SKM-1 (cell line): Measurements from ENCODE around the gene DNPH1.

Source experiments
- DNase-seq: peaks from one replicate; lab custom pipeline; 2025; ENCODE audit not compliant: unreplicated experiment; lab: John Stamatoyannopoulos, UW

Gene DNPH1

DNA sequence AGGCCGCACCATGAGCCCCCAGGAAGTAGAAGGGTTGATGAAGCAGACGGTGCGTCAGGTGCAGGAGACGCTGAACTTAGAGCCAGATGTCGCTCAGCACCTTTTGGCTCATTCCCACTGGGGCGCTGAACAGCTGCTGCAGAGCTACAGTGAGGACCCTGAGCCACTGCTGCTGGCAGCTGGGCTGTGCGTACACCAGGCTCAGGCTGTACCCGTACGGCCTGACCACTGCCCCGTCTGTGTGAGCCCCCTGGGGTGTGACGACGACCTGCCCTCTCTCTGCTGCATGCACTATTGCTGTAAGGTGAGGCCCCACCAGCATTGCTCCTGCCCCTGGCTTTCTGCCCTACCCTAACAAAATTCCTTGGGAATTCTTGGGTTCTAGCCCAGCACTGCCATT lies 13.1 kb downstream of the DNPH1 start:
- no peak for DNase-seq

DNA sequence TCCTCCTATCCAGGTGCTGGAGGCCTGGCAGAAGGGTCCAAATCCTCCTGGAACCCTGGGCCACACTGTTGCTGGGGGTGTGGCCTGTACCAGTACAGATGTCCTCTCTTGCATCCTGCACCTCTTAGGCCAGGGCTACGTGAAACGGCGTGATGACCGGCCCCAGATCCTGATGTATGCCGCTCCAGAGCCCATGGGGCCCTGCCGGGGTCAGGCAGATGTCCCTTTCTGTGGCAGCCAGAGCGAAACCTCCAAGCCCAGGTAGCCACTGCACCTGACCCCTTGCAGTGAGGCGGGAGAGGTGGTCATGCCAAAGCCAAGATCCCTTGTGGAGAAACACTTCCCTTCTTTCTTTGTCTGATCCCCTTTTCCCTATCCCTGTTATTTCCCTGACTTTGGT lies 14.2 kb downstream of the DNPH1 start:
- no peak for DNase-seq

GRCh38 chr6:43213431-43213830 lies 15.8 kb downstream of the DNPH1 start:
- DNase-seq = no peak

GRCh38 chr6:43211955-43212354 lies 17.3 kb downstream of the DNPH1 start:
- no peak for DNase-seq

GRCh38 chr6:43207286-43207685 lies 22.0 kb downstream of the DNPH1 start:
- DNase-seq = no peak

GRCh38 chr6:43205849-43206248 lies 23.4 kb downstream of the DNPH1 start:
- DNase-seq = no peak

- DNase-seq = no peak
These were observed 24.8 kb downstream of the DNPH1 start for GRCh38 chr6:43204271-43205105.

DNA sequence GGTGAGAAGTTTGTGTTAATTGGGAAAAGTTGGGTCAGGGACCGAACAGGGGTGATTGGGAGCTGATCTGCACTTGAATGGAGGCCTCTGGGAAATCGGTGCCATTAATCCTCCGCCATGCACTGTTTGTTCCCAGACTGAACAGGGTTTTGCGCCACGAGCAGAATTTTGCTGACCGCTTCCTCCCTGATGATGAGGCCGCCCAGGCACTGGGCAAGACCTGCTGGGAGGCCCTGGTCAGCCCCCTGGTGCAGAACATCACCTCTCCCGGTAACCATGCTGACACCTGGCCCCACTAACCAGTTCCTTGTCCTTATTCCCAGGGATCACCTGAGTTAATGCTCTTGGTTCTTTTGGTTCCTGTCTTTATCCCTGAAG lies 25.6 kb downstream of the DNPH1 start:
- no peak for DNase-seq

GRCh38 chr6:43203029-43203717 lies 26.1 kb downstream of the DNPH1 start:
- DNase-seq = no peak

GRCh38 chr6:43202451-43202850 lies 26.8 kb downstream of the DNPH1 start:
- DNase-seq = no peak

GRCh38 chr6:43200541-43200940 lies 28.7 kb downstream of the DNPH1 start:
- DNase-seq = no peak

DNA sequence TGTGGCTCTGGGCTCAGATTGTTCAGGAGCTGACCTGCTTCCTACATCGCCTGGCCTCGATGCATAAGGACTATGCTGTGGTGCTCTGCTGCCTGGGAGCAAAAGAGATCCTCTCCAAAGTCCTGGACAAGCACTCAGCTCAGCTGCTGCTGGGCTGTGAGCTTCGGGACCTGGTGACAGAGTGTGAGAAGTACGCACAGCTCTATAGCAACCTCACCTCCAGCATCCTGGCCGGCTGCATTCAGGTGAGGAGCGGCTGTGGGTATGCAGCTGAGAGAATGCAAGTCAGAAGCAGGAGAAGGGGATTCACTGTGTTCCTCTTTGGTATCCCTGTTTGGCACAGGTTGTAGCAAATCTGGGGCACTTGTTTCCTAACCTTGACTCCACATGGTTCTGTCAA lies 29.4 kb downstream of the DNPH1 start:
- no peak for DNase-seq

DNA sequence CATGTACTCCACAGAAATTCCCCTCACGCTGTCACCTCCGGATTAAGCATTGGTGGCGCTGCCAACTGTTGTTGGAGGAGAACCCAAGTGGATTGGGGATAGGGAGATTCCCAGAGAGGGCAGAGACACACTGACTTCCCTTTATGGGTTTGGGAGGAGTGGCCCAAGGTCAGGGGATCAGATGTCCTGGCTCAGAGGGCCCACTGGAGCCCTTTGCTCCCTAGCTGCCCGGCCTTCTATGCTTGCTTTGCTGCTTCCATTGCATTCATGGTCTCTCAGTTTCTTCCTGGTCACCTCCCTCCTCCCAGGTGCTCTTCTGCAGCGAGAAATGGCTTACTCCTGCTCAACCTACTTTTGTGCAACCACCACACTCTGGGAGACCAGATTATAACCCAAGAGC lies 32.9 kb downstream of the DNPH1 start:
- DNase-seq = no peak

DNA sequence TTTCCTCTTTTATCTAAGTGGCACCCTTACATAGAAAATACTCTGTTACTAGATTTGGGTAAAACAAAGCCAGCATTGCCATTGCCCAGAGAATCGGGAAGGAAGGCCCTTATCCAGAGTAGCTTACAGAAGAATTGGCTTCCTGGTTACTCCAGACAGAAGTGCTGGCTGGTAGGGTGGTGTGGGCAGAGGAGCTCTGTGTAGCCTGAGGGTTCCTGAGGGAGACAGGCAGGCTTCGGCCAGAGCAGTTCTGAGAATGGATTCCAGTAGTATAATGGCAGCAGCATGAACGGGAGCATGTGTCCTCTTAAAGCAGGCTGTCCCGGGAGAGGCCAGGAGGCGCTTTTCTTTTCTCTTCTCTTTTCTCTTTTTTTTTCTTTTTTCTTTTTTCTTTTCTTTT lies 35.4 kb downstream of the DNPH1 start:
- no peak for DNase-seq

- no peak for DNase-seq
These were observed 36.4 kb downstream of the DNPH1 start for GRCh38 chr6:43192911-43193310.

- DNase-seq = no peak
These were observed 39.4 kb downstream of the DNPH1 start for GRCh38 chr6:43189776-43190304.

DNA sequence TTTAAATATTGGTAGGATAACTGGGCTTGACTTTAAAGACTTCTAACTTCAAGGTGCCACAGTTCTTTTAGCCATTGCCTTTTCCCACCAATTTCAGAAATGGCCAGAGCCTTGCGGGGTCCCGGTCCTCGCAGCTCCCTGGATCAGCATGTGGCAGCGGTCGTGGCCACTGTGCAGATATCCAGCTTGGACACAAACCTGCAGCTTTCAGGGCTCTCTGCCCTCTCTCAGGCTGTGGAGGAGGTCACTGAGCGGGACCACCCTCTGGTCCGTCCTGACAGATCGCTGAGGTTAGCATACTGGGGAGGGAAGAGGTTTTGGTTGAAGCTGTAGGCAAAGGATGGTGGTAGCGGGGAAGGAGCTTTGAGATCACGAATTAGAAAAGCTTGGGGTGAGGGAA lies 40.9 kb downstream of the DNPH1 start:
- no peak for DNase-seq

- no peak for DNase-seq
These were observed 41.5 kb downstream of the DNPH1 start for GRCh38 chr6:43187821-43188220.

DNA sequence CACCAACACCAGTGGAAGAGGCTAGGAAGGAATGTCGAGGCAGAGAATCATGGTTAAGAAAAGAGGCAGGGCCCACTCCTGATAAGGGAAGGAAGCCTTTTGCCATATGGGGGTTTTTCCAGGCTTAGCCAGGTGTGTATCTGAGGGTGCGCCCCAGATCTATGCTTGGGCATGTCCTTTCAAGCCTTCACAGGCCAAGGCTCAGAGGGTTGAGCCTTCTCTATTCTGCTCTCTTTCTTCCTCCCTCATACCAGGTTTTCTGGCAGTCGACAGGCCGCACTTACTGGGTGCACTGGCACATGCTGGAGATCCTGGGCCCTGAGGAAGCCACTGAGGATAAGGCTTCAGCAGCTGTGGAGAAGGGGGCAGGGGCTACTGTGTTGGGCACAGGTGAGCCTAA lies 42.6 kb downstream of the DNPH1 start:
- no peak for DNase-seq

DNA sequence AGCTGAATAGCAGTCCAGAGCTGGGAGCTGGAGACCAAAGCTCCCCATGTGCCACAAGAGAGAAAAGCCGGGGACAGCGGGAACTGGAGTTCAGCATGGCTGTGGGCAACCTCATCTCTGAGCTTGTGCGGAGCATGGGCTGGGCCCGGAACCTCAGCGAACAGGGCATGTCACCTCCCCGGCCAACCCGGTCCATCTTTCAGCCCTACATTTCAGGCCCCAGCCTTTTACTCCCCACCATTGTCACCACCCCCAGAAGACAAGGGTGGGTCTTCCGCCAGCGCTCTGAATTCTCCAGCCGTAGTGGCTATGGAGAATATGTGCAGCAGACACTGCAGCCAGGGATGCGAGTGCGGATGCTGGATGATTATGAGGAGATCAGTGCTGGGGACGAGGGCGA lies 43.3 kb downstream of the DNPH1 start:
- no peak for DNase-seq

DNA sequence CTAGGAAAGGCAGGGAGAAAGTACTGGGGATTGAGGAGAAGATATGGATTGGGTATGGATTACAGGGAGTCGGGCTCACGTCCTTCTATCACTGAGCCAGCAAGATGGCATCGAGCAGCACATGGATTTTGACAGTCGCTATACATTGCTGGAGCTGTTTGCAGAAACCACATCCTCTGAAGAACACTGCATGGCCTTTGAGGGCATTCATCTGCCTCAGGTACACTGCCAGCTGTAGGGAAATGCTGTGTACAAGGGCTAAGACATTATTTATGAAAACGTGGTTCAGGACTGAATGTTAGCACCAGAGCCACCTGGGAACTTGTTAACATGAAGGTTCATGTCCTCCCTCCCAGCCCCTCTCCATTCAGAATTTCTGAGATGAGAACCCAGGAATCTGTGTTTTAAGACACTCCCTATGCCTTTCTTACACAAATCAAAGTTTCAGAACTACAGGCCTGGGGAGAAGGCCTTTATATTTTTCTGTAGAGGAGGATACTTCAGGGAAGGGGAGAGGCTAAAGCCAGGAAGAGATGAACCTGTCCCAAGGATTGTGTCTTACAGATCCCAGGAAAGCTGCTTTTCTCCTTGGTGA lies 43.8 kb downstream of the DNPH1 start:
- no peak for DNase-seq
